GM18873 (cell line): ENCODE results near the gene SNX13.
A peak's percentile ranks its signal among the peaks of the same experiment; 100 is the strongest.

Source experiments
- ATAC-seq: cut with Tn5 transposase; IDR thresholded peaks from one replicate; pipeline ENCODE4 v1.9.1; 2021; ENCODE audit warnings: mild to moderate bottlenecking, moderate library complexity, moderate number of reproducible peaks; ENCODE audit not compliant: unreplicated experiment, low FRiP score

The SNX13 gene, protein sequence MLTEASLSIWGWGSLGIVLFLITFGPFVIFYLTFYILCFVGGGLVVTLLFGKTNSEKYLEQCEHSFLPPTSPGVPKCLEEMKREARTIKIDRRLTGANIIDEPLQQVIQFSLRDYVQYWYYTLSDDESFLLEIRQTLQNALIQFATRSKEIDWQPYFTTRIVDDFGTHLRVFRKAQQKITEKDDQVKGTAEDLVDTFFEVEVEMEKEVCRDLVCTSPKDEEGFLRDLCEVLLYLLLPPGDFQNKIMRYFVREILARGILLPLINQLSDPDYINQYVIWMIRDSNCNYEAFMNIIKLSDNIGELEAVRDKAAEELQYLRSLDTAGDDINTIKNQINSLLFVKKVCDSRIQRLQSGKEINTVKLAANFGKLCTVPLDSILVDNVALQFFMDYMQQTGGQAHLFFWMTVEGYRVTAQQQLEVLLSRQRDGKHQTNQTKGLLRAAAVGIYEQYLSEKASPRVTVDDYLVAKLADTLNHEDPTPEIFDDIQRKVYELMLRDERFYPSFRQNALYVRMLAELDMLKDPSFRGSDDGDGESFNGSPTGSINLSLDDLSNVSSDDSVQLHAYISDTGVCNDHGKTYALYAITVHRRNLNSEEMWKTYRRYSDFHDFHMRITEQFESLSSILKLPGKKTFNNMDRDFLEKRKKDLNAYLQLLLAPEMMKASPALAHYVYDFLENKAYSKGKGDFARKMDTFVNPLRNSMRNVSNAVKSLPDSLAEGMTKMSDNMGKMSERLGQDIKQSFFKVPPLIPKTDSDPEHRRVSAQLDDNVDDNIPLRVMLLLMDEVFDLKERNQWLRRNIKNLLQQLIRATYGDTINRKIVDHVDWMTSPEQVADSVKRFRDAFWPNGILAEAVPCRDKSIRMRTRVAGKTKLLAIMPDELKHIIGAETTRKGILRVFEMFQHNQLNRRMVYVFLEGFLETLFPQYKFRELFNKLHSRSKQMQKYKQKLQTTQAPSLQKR

DNA sequence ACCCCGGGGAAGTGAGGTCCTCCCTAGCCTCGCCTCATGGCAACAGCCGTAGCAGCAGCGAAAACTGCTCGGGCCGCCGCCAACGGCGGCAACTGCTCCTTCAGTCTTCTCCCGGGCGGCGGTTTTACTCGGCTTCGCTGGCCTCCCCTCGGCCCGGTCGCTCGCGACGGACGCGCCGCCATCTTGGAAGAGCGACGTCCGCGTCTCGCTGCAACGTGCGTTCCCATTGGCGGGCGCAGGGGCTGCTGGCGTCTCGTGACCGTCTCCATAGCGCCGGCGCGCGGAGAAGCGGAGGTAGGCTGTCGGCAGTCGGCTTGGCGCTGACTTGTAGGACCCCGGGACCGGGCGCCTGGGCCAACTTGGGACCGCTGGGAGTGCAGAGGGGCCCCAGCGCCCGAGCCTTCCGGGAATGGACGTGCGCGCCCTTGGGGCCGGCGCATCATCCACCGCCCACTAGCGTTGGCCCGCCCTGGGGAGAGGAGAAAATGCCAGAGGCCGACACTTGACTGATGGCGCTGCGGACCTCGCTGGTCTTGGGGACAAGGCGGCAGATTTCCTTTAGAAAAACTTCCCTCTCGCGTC is at the start of gene SNX13:
SNX13 (minus strand) TSS at position 193 of the 582 bp plus-strand sequence. CDS start 199 bp downstream, outside the sequence.
- ATAC-seq = peak; percentile 79

DNA sequence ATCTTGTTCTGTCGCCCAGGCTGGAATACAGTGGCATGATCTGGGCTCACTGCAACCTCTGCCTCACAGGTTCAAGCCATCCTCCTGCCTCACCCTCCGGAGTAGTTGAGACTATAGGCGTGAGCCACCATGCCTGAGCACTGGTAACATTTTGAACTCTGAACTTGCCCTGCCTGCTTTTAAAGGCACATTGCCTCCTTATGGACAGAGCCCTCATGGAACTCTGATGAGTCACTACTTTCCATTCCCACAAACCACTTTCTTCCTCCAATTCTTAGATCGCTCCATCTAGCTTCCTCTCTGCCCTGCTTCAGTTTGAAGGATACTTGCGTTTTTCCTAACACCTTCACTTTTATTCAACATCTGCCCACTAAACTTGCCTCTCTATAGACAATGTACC is 49.3 kb upstream of the SNX13 start:
- ATAC-seq = no peak

DNA sequence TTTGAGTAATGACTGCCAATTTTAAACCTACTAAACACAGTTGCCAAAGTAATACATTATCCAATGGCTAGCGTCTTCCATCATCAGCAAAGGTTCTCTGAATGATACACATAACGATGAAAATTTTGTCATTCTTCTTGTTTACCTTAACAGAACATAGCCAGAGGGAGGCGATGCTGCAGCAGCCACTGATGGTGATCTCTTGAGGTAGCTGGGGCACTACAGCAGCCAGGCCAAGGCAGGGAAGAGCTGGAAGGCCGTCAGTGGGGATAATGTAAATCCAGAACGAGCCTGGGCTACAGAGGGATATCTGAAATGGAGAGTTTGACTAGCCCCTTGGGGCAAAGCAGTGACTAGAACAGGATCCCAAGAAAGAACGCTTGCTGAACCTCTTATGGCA is 48.6 kb upstream of the SNX13 start:
- ATAC-seq = no peak

DNA sequence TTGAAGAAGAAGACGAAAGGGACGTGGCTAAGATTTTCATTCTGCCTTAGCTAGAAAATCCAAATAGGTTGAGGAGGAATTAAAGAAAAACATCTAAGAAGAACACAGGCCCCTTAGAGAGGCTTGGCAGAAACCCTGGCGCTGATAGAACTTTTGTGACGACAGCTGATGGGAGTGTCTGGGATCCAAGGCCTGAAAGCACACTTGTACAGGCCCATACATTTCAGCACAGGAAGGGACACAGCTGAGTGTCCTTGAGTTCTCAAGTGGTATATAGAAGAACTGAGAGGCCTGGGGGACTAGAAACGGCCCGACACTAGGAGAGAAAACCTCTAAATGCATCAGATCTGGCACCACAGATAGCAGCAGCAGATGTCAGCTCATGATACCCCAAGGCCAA is 47.8 kb upstream of the SNX13 start:
- ATAC-seq = no peak

DNA sequence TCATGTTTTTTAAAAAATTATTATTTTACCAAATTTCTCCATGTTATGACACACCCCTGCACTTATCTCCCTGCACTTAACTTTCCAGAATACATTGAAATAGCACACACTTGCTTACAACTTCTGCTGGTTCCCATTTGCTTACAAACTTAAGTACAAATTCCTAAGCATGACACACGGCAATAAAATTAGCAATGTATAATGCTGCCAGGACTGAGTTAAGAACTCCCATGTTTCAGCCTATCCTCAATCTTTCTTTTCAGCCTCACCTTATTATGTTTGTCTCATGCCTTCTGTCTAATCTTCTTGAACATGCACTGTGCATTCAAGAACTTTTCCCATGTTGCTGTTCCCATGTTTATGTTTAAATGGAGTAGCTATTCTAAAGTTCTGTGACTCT is 46.6 kb upstream of the SNX13 start:
- no peak for ATAC-seq

DNA sequence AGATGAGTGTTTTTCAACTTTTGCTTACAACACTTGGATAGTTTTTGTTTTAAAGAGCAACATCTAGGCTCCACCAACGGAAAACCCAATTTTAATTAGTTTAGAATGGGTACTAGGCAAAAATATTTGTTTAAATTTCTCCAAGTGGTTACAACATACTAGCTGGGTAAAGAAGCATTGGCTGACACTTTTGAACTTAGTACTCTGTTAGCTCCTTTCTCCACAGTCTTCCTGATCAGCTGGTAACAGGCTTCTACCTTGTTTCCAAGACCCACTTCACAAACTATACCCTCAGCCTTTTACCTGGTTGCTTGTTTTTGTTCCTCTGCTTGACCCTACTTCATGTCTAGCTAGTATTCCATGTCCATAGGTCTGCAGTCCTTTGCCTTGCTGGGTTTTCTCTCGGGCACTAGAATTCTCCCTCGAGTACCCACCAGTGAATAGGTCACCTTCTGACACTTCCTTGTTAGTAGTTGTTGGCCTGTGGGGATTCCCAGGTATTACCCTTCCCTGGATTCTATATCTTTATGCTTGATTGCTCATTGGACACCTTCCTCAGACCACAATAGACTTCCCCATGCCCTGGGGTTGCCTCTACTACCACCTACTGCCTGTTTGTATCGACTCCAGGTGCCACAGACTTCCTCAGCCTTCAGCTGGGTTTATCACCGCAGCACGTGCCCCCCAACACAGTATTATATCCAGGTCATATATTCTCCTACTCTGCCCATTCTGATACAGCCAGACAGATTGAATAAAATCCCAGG is 45.4 kb upstream of the SNX13 start:
- no peak for ATAC-seq

DNA sequence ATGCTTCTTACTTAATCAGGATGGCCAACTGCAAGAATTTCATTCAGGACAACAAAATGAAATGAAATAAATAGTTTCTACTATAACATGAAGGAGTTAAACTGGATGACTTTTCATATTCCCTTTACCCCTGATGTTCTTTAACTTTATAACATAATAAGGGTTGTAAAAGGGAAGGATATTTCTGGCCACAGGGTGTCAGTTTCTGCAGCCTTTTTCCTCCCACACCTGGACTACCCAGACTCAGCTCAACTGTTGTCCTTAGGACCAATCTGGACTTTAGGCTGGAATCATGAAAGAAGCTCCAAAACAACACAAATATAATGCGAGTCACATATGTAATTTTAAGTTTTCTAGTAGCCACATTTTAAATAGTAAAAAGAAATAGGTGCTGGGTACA is 44.0 kb upstream of the SNX13 start:
- ATAC-seq = no peak

DNA sequence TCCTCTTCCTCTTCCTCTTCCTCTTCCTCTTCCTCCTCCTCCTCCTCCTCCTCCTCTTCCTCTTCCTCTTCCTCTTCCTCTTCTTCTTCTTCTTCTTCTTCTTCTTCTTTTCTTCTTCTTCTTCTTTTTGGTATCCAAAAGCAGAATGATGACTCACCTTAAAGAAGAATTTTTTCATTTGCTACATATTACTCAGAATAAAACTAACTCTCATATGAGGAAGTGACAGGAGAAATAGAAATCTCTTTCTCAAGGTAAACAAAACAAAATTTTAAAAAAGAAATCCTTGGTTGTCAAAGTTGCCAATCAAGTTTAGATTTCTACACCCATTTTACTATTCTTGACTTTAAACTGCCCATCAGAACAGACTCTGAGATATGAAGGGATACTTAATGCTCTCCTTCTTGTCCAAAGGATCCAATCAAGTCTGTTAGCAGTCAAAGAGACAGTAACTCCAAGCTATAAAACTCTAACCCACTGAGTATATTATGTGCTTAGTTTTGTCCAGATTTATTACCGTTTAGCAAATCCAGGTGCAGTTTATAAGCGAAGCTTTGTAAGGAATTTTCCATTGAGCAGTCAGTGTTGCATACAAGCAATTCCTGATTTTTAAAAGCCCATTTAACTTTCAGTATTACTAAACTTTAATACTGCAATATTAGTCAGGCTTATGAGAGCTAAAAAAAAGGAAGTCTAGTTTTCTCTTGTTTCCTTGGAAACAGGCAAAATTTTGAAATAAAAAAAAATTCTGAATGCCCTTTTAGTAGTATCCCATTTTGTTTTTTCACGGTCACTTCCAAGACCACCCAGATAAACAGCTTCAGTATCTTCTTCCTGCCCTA is 43.1 kb upstream of the SNX13 start:
- no peak for ATAC-seq

DNA sequence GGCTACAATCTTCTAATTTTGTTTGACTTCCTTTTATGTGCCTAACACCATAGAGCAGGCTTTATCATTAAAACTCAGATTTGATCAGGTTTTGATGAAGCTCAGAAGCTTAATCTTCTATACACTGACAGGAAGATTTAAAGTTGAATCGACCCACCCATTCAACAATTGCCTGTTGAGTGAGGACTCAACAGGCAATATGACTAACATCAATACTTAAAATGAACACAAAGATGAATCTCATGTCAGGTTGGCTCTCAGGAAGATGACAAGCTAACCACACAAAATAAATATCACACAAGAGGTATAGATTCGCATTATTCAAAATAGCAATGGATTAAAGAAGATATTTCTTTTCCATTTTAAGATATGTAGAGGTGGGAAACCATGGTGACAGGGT is 36.7 kb upstream of the SNX13 start:
- ATAC-seq = no peak

DNA sequence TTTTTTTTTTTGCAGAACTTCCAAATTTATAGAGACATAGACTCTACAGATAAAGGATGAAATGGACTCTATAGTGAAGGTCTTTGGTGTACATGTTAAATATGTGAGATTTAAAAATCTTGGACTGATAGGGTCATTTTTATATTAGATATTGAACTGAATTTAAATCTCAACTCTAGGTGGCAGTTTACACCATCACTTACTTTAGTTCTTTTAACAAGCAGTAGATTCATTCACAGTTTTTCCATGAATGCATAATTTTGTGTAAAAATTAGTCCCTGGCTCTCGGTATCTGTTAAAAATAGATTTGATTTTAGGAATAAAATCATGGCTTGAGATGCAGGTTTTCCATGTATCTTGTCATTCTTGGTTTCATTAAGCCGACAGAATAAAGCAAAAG is 31.1 kb upstream of the SNX13 start:
- ATAC-seq = no peak

DNA sequence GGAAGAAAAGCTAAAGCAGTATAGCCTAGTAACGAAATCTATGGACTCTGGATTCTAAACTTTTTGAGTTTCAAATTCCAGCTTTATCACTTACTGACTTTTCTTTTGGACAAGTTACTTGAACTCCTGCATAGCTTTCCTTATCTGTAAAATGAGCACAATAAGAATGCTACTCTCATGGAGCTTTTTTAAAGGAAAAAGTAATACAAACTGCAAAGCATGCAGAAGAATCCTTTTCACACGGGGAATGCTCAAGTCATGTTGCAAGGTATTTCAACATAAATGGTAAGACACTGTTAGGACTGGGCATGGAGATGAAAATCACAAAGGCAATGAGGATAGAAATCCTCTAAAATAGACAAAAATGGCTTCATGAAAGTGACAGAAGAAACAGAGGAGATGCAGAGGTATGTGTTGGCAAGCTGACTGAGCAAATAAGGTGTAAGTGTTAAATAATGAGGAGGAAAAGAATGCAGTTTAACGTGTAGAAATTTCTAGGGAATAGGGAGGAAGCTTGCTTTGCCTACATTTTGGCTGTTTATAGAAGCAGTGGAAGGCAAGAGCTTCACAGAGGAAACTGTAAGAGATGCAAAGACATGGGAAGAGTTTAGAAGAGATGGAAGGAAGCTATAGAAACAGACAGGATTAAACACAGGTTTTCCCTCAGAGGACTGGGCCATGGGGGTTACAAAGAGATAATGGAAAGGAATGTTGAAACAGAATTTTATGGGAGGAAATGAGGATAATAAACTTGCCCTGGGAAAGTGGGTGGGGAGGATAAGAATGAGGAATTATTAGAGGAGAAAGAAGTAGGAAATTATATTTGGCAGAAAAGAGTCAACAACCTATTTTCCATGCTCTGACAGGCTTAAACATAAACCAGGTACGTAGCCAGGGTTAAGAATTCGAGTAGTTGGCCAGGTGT is 28.8 kb upstream of the SNX13 start:
- ATAC-seq = no peak

DNA sequence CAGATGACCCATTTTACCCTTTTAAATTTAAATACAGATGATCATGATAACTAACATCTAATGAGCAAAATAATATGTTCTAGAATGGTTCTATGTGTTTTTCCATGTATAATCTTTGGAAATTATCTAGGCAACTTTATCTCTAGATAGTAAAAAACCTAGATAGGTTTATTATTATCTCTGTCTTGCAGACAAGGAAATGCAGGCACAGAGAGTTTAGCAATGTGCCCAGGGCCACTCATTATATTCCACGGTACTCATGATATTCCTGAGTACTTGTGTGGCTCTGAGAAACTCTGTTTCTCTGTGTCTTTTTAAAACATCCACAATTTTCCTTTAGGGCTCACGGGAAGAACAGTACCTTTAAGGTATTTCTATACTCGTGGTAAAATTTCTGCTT is 26.4 kb upstream of the SNX13 start:
- no peak for ATAC-seq

DNA sequence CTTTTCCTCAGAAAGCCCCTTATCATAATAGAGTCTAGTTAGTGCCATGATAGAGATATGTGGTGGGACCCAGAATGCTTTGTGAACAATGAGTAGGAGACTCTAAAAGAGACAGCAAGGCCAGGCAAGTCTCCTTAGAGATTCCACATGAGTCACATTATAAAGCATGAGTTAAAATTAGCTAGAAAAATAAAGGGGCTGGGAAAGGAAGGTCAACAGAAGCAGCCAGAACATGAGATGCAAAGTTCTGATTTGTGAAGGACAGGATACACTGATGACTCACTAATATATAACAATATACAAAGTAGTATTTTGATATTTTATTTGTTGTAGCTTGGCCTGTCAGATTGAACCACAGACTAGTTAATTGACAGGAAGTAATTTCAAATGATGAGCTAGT is 25.3 kb upstream of the SNX13 start:
- no peak for ATAC-seq

DNA sequence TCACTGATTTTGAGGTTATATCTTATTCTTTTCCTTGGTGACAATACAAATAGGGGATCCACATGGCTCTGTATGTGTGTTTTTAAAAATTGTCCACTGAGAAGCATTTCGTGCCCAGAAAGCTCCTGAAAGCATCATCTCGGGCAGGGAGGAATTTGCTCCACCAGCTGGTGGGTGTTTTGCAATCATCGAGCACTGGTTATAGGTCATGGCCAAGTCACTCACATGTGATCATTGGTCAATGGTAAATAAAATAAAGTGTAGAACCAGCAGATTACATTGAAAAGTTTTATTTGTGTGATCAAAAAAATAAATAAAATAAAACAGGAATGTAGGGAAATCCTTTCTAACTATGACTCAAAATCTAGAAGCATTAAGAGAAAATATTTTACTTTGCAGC is 23.0 kb upstream of the SNX13 start:
- ATAC-seq = no peak

DNA sequence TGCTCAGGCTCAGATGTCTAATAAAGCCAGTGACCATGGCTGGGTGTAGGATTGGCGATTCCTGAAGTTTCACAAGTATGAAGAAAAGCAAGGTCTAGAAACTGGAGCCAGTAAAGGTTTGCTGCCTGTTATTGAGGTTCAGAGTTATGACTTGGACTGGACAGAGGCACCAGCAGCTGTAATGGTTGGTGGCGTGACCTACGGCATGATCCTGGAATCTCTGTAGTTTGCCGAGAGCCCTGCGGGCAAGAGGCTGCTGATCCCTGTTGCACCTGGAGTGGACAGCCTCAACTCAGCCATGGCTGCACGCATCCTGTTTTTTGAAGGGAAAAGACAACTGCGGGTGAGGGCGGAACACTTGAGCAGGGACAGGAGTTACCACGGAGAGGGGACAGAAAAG is 22.4 kb upstream of the SNX13 start:
- ATAC-seq = no peak

DNA sequence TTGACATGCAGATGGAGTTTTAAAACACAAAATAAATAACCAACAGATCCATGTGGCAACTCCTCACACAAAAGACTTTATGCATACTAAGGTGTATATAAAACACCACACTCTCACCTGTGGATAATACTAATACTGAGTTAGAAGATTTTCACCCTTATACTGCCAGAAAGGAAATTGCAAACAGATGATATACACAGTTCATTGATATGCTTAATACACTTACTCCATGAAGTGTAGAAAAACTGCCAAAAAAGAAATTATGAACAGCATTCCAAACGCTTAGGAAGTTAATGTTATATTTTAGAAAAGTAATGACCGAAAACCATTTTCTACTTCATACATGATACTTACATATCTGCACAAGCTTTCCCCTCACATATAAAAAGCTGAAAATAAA is 17.6 kb upstream of the SNX13 start:
- no peak for ATAC-seq

DNA sequence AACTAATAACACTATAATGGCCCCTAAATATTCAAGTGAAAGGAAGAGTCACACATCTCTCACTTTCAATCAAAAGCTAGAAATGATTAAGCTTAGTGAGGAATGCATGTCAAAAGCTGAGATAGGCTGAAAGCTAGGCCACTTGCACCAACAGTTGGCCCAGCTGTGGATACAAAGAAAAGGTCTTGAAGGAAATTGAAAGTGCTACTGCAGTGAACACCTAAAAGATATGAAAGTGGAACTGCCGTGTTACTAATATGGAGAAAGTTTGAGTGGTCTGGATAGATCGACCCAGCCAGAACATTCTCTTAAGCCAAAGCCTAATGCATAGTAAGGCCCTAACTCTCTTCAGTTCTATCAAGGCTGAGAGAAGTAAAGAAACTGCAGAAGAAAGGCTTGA is 12.1 kb upstream of the SNX13 start:
- ATAC-seq = peak; percentile 100

DNA sequence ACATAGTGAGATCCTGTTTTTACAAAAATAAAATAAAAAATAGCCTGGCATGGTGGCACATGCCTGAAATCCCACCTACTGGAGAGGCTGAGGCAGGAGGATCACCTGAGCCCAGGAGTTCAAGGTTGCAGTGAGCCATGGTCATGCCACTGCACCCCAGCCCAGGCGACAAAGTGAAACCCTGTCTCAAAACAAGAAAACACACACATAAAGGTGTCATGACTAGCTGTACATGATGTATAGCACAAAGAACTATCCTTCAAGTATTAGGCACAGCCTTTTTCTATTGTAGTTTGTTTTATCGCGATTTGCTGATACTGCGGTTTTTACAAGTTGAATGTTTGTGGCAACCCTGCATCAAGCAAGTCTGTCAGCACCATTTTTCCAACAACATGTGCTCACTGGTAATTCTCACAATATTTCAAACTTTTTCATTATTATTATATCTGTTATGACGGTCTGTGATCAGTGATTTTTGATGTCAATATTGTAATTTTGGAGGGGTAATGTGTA is 11.5 kb upstream of the SNX13 start:
- ATAC-seq = no peak
